Measurements from ENCODE around the gene CERS5.

The CERS5 gene

DNA sequence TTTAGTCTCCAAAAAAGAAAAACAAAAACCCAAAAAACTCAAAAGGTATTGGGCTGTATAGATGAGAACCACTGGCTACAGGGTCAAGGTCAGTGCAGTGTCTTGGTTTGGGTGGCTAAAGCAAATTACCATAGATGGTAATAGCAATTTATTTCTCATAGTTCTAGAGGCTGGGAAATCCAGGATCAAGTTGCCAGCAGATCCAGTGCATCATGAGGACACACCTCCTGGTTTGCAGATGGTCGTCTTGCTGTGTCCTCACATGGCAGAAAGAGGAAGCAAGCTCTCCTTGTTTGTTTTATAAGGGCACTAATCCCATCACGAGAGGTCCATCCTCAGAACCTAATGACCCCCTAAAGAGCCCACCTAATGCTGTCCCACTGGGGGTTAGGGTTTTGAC is 44.0 kb downstream of the CERS5 start:
- DNase-seq, result no peak

DNA sequence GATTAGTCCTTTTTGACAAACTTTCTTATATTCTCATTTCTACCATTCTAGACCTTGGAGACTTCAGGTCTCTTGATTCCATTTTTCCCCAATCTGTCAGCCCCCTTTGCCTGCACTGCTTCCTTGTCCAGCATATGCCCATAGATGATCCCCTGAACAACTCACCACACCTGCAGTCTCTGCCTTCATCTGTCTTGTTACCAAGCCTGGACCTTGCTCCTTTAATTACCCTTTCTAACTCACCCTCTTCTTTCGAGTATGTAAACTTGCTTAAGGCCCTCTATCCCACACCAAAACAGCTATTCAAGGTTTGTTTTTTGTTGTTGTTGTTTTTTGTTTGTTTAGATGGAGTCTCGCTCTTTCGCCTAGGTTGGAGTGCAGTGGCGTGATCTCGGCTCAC is 45.5 kb downstream of the CERS5 start:
- DNase-seq, result no peak

DNA sequence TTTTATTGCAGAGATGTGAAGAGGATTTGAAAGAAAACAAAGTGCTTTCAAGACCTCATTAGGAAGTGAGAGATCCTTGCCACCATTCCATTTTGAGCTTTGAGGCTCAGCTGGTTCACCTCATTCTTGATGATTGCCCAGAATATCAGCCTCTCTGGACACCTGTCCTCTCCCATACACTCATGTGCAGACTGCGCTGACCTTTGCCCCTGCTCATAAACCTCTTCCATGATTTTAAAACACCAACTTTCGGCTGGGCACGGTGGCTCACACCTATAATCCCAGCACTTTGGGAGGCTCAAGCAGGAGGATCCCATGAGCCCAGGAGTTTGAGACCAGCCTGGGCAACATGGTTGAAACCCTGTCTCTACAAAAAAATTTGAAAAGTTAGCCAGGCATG is 46.2 kb downstream of the CERS5 start:
- DNase-seq, result no peak

DNA sequence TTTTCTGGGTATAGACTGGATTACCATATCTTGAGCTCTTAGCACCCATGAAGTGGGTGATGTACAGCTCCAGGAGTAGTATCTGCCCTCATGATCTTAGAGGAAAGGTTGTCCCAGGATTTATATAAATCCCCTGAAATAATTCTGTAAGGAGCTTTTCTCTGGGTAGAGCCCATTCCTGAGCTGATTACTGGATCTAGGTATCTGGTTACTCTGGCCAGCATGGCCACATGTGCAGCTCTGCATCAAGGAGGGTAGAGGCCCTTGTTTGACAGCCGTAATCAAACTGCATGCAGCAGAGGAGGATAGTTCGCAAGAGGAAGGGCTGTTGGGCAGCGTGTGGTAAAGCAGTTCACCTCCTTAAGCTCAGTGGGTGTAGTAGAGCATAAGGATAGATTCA is 46.6 kb downstream of the CERS5 start:
- no peak for DNase-seq

DNA sequence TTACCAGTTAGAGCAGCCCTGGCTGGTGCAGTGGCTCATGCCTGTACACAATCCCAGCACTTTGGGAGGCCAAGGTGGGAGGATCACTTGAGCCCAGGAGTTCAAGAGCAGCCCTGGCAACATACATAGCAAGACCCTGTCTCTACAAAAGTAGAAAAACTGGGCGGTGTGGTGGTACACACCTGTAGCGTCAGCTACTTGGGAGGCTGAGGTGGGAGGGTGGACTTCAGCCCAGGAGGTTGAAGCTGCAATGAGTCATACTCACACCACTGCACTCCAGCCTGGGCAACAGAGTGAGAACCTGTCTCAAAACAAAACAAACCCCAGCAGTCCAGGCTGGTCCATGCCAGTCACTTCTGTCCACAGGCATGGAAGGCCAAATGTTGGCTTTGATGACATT is 47.8 kb downstream of the CERS5 start:
- DNase-seq, result no peak

DNA sequence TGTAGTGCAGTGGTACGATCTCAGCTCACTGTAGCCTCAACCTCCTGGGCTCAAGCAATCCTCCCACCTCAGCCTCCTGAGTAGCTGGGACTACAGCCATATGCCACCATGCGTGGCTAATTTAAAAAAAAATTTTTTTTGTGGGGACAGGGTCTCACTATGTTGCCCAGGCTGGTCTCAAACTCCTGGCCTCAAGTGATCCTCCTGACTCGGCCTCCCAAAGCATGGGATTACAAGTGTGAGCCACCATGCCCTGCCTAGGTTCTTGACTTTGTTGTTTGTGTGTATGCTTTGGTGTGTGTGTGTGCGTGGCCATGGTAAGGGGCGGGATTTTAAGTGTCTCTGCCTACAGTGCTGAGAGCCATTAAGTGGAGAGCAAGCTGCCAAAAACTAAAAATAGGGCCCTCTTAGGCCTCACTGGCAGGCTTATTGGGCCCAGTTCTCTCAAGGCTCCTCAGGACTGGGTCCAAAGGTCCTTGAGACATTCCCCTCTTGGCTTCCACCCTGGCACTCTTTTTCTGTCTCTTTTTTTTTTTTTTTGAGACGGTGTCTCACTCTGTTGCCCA is 50.0 kb downstream of the CERS5 start:
- no peak for DNase-seq

DNA sequence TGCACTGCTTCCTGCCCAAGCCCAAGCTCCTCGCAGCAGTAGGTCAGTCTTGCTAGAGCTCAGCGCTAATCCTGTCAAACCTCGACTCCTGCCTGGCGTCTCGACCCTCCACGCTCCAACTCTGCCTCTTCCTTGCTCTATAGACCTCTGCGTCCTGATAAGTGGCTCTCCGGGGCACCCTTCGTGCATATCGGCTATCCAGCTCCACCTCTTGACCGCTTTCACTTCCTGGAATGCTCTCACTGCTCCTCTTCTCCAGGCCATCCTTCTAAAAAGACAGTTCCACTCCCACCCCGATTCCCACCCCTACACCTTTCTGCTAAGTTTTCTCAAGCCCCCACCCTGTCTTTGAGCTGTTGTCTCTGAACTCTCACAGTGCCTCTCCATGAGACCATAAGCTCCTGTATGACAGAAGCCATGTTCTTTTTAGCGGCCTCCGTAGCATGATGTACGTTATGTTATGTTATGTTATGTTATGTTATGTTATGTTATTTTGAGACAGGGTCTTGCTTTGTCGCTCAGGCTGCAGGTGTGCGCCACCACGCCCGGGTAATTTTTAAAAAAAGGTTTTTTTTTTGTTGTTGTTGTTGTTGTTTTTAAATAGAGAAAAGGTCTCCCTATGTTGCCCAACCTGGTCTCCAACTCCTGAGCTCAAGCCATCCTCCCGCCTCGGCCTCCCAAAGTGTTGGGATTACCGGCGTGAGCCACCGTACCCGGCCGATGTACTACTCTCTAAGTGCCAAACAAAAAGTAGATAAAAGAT is 54.5 kb downstream of the CERS5 start:
- peak; percentile 53 for DNase-seq

DNA sequence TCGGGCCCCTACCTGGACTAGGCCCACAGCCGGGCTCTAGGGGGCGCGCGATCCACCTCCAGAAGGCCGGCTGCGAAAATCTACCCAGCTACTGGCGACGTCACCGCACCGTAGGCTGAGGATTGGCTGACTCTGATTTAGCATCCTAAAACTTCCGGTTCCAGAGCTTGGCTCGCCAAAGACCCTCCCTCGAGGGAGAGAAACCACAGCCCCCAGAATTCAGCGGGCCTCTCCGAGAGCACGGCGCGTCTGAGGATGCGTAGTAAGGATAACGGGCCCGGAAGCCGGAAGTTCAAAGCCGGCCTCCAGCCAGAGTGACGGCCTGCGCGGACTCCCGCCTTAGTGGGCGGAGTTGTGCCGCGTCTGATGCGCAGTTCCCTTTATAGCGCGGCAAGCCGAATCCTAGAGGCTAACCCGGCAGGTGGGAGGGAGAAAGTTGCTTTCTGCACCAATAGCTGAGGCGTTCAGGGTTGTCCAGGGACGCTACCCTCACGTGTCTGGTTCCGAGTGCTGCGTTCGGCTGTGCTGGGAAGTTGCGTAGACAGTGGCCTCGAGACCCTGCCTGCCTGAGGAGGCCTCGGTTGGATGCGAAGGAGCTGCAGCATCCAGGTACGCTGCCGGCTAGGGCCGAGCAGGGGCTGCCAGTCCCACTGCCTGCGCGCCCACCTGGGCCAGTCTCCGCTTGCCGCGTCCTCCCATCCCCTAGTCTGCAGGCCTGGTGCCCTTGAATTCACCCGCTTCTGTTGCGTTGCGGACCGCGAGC is 55.3 kb downstream of the CERS5 start, which contains the start of gene COX14:
Gene COX14, plus strand, starts transcription at position 544 of the 763 bp plus-strand sequence. CDS start 7,808 bp downstream, outside the sequence.
- DNase-seq, result peak; percentile 100

DNA sequence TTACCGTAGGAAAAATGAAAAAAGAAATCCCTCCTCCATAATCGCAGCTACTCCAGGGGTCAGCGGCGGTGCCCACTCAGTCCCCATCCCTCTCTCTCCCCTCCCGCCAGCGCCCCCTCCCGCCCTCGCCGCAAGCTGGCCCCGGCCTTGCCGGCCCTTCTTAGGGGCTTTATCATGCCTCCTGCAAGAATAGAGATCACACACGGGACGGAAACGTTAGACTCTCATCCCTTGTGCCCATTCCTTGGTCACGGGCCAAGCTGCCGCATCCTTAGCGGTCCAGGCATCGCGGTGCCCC is 55.8 kb downstream of the CERS5 start:
- DNase-seq, result no peak

DNA sequence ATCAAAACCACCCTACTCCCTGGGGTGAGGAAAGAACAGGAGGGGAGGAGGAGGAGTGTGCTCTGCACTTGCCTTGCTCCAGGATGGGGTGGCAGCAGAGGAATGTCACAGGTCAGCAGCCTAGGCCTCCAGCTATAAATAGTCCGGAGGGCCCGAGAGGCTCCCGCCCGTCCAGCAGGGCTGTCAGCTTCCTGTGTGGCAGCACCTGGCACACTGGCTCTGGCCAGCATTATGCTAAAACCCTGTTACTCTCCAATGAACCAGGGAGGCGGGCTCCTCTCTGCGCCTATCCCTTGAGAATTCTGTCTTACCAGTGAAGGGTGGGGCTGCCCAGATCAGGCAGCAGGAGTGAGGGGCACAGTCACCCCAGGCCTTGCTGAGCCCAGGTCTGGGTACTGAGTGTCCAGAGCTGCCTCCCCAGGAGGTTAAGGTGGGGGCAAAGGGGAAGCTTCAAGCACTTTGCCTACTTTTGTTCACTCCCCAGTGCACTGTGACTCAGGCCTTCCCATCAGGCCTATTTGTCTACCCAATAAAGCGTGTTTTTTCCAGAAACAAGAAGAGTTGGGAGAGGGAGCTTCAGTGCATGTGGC is 56.3 kb downstream of the CERS5 start:
- no peak for DNase-seq

DNA sequence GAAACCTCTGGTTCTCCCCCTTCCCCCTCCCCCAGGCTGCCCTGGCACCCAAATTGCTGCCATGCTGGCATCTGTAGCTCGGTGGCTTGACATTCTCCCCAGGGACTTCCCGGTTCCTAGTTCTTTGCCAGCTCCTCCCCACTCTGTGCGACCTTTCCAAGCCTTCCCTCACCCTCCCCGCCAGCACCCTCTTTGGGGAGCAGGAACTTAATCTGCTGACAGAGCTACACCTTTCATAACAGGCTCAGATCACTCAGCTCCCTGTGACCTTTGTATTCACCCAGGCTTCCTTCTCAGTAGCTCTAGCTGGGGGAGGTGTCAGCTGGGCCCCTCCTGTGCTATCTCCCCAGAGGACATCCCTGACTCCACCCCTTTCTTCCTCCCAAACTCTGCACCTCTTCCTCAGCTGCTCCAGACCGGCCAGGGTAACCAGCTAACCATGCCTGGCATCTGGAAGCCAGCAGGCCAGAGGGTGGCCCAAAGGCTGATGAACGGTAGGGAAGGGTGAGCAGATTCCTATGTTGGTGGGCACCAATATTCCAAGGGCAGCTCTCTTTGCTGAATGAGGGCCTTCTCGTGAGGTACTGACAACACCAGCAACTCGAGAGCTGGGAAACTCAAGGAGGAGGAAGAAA is 56.9 kb downstream of the CERS5 start:
- DNase-seq, result no peak

DNA sequence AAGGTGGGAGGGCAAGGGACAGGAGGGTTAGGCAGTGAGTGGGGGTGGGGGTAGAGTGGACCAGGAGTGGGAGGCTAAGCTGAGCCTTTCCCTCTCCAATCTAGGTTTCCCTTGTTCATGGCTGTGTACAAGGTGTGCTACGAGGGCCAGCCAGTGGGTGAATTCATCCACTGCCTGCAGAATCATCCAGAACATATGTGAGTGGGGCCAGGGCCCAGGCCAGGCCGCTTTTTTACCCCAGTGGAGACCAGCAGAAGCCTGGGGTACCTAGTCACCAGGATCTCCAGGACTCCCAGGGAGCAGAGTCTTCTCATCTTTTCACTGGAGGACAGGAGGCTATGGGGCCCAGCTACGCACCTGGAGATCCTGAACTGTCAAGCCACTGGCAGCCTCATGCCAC is 57.9 kb downstream of the CERS5 start:
- DNase-seq, result no peak

DNA sequence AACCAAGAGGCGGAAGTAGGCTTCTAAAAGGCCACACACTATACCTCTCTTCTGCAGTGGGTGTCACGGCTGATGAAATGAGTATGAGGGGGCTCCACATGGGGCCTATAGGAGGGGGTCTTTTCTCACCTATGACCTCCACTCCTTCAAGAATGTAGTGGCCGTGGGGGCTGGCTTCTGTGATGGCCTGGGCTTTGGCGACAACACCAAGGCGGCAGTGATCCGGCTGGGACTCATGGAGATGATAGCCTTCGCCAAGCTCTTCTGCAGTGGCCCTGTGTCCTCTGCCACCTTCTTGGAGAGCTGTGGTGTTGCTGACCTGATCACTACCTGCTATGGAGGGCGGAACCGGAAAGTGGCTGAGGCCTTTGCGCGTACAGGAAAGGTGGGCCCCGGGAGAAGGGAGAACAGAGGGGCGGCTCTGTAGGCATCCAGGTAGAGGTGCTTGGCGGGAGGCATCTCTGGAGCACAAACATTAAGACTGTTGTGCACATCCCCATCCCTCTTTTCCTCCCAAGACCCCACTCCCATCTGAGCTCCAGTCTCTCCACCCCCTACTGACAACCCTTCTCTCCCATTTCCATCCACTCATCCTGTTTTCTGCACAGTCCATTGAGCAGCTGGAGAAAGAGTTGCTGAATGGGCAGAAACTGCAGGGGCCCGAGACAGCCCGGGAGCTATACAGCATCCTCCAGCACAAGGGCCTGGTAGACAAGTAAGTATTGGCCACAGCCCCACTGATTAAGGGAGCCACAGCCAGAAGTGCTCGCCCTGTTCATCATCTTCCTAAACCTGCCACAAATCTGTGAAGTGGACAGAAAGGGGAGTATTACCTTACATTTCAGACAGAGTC is 59.5 kb downstream of the CERS5 start:
- DNase-seq, result no peak

DNA sequence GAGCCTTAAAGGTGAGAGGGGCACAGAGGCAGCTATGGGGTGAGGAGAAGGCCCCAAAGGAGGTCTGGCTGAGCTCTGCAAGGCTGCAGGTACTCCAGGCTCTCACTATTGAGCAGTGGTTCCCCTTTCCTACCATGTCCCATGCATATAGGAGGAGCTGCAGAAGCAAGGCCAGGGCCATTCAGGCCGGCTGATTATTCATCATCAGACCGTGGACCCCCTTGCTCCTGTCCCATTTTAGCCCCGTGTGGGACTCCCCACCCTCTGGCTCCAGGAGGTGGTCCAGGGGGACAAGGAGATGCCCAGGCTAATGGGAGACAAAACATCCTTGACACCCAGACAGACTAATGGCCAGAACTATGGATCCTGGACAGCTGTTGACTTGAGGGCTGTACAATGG is 60.3 kb downstream of the CERS5 start:
- no peak for DNase-seq

DNA sequence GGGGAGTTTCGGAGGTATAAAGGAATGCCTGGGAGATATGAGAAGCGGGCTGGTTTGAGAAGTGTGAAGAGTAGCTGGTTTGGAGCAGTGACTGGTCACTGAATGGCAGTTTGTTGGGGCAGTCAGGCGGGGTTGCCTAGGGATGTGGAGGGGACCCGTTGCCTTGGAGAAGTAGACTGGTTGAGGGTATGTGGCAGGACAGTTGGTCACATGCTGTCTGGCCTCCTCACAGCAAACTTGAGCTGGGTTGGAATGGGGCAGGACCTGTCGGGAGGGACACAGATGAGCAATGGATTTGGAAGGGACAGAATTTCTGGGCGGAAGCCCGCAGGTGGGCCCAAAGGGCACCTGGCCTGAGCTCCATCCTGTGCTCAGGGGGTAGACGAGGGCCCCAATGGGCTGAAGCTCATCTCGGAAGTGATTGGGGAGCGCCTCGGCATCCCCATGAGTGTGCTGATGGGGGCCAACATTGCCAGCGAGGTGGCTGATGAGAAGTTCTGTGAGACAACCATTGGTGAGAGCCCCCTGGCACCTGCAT is 61.2 kb downstream of the CERS5 start:
- DNase-seq, result no peak

DNA sequence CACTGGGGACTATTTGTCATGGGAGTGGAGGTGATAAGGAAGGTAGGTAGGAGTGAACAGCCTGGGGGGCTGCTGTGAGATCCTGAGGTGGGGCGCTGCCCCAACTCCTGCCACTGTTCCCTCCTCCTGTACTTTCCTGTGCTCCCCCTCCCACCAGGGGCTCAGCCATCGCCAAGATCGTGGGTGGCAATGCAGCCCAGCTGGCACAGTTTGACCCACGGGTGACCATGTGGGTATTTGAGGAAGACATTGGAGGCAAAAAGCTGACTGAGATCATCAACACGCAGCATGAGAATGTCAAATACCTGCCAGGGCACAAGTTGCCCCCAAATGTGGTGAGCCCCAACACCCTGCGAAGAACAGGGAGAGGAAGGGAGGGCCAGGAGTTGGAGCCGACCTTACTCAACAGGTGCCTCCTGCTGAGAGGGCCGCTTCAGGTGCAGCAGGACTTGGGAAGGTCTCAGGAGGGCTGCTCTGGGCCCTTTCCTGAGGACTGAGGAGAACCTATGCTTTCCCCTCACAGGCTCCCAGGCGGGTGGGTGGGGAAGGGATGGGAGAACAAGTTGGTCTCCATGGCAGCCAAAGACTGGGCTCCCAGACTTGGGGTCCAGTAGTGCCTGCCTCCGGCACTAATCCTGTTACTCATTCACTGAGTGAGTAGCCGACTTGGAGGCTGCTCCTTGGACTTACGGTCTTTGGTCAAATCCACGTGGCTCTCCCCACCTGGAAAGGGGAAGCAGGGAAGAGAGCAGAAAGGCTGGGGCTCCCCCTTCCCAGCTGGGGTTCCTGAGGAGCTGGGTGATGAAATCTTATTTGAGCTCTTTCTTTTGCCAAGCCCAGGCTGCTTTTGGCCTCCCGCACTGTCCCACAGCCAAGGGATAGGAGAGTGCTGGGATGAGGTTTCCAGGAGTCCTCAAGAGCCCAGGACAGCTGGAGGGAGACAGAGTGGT is 62.5 kb downstream of the CERS5 start:
- no peak for DNase-seq

DNA sequence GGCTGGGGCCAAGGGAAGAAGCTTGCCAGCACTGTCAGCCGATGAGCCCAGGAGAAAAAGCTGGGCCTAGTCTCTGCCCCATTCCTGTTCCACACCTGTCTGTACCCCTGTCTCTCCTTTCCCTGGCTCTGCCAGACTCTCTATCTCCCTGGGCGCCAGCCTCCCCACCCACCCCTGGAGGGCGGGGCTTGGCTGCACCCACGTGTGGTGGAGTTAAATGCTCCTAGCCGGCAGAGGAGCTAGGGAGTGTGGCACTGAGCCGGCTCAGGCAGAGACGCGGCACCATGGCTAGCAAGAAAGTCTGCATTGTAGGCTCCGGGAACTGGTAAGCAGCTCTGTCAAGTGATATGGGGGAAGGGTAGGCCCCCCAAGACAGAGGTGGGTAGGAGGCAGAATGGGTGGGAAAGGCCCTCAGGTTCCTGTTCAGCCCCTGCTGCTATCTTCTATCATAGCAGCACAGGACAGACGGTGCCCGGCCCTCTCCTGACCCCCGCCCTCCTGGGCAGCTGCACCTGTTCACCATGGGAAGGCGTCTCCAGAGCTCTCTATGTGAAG is 63.3 kb downstream of the CERS5 start, which contains the start of gene GPD1:
Gene GPD1, plus strand, starts transcription at position 242 of the 555 bp plus-strand sequence. Its CDS starts 43 bp downstream, at position 285.
- DNase-seq, result no peak

DNA sequence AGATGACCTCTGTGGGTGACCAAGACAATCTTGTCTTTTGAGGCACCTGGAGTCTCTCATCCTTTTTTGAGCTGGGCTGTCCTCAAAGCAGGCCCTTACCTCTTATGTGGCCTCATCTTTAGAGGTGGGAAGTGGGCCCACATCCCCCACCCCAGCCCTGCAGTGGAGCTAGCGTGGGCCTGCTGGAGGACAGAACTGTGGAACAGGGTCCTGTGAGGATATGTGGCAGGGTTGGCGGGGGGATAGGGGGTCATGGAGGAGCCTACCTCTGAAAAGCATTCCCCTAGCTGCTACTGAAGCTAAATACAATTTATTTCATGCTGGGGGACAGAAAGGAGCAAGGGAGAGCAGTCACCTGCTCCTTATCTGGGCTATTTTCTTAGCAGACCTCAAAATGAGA is 63.8 kb downstream of the CERS5 start:
- DNase-seq, result no peak

DNA sequence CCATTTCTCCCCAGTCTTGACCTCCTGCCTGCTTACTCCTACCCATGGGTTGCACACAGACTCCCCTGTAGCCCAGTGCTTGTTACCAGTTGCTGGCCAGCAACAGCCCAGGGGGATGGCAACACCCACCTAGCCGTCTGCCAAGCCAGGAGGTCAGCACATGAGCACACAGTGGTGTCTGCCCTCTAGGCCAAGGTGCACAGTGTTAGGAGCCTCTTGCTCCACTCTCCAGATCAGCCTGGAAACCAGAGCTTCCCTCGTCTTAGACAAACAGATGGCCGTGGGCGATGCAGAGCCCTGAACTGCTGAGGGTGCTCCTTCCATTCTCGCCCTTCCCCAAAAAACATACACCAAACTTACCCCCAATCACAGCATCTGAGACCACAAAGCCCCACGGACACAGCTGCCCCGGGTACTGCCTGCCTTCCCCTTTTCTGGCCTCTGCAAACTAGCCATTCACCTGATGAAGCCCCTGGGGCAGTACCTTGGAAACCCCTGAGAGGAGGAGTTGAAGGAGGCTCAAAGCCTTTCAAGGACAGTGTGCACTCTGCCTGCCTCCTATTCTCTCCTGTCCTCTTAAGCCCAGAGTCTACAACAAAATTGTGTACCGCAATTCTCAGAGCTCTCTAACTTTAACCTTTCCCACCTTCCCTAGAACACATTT is 64.4 kb downstream of the CERS5 start:
- no peak for DNase-seq

DNA sequence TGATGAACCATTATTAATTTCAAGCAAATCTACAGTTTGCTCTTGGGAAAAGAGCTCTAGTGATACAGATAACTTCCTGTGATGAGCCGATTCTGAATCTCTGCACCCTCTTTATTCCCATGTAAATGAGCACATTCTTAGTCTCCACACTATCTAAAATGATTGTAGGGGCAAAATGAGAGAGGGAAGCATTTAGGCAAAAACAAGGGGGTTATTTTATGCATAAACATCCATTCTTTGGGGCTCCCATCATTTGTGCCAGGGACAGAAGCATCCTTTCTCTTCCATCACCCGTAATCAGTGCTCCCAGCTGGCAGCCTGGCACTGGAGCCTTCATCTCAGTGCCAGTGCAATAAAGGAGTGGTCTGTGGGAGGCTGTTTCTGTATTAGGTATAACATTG is 65.0 kb downstream of the CERS5 start:
- DNase-seq, result no peak

Data from HCEC 1CT (cell line).